SK-N-SH treated with all-trans-retinoic acid at 6 μM for 48 hours (cell line): ENCODE measurements around the gene CMIP.

Experiments used
- ATAC-seq: fragments of 200-7000 bp; cut with Tn5 transposase; 3 replicates; pipeline ENCODE4 v1.9.1; 2020; ENCODE audit warnings: mild to moderate bottlenecking, moderate library complexity
- ARNTL ChIP-seq: fragments of 450-650 bp; formaldehyde crosslinking; IDR thresholded peaks from 2 replicates; pipeline ENCODE4 v1.5.0; 2020; ENCODE audit warnings: low read depth, mild to moderate bottlenecking, moderate library complexity, borderline replicate concordance
- CREB5 ChIP-seq: fragments of 250-450 bp; sonication (Bioruptor Pico); IDR thresholded peaks from 2 replicates; pipeline ENCODE4 v1.5.1; 2020; ENCODE audit warnings: low read depth, mild to moderate bottlenecking, moderate library complexity
- CSDC2 ChIP-seq: fragments of 250-450 bp; sonication (Bioruptor Pico); IDR thresholded peaks from 2 replicates; pipeline ENCODE4 v1.5.0; 2020; ENCODE audit warnings: mild to moderate bottlenecking, moderate library complexity
- ESRRG ChIP-seq: fragments of 250-450 bp; sonication (Bioruptor Pico); IDR thresholded peaks from 2 replicates; pipeline ENCODE4 v1.6.1; 2021; ENCODE audit warnings: mild to moderate bottlenecking
- GLIS3 ChIP-seq: fragments of 250-450 bp; sonication (Bioruptor Pico); IDR thresholded peaks from 2 replicates; pipeline ENCODE4 v1.5.0; 2020; ENCODE audit warnings: mild to moderate bottlenecking, moderate library complexity
- ISL1 ChIP-seq: fragments of 250-450 bp; sonication (Bioruptor Pico); IDR thresholded peaks from 2 replicates; pipeline ENCODE4 v2.1.2; 2022; ENCODE audit warnings: mild to moderate bottlenecking, moderate library complexity
- POU6F1 ChIP-seq: fragments of 250-450 bp; sonication (Bioruptor Pico); IDR thresholded peaks from 2 replicates; pipeline ENCODE4 v1.8.0; 2021; ENCODE audit warnings: low read depth, mild to moderate bottlenecking, moderate library complexity, borderline replicate concordance
- PPARA ChIP-seq: fragments of 250-450 bp; sonication (Bioruptor Pico); IDR thresholded peaks from 2 replicates; pipeline ENCODE4 v1.5.0; 2020; ENCODE audit warnings: mild to moderate bottlenecking, borderline replicate concordance
- RARB ChIP-seq: fragments of 250-450 bp; sonication (Bioruptor Pico); IDR thresholded peaks from 2 replicates; pipeline ENCODE4 v1.8.0; 2021; ENCODE audit warnings: mild to moderate bottlenecking, moderate library complexity
- SNAI2 ChIP-seq: fragments of 250-450 bp; sonication (Bioruptor Pico); IDR thresholded peaks from 2 replicates; pipeline ENCODE4 v1.5.0; 2020; ENCODE audit warnings: mild to moderate bottlenecking, moderate library complexity
- TCF4 ChIP-seq: fragments of 250-450 bp; sonication (Bioruptor Pico); IDR thresholded peaks from 2 replicates; pipeline ENCODE4 v1.8.0; 2021; ENCODE audit warnings: mild to moderate bottlenecking, moderate library complexity, borderline replicate concordance
- TOX ChIP-seq: fragments of 250-450 bp; sonication (Bioruptor Pico); IDR thresholded peaks from 2 replicates; pipeline ENCODE4 v1.8.0; 2021; ENCODE audit warnings: mild to moderate bottlenecking, moderate library complexity, borderline replicate concordance
- ZC3H10 ChIP-seq: fragments of 250-450 bp; sonication (Bioruptor Pico); IDR thresholded peaks from 2 replicates; pipeline ENCODE4 v1.5.1; 2021; ENCODE audit warnings: mild to moderate bottlenecking, moderate library complexity
- ZFP3 ChIP-seq: fragments of 250-450 bp; sonication (Bioruptor Pico); IDR thresholded peaks from 2 replicates; pipeline ENCODE4 v1.5.0; 2020; ENCODE audit warnings: mild to moderate bottlenecking, moderate library complexity
- ZNF565 ChIP-seq: fragments of 450-650 bp; formaldehyde crosslinking; conservative IDR thresholded peaks from 2 replicates; pipeline ENCODE4 v1.5.0; 2020; ENCODE audit warnings: low read depth, mild to moderate bottlenecking, moderate library complexity
- ZNF70 ChIP-seq: fragments of 450-650 bp; formaldehyde crosslinking; IDR thresholded peaks from 2 replicates; pipeline ENCODE4 v1.5.0; 2020; ENCODE audit warnings: mild to moderate bottlenecking, moderate library complexity
- ZNF8 ChIP-seq: fragments of 450-650 bp; formaldehyde crosslinking; IDR thresholded peaks from 2 replicates; pipeline ENCODE4 v1.5.0; 2020; ENCODE audit warnings: mild to moderate bottlenecking, moderate library complexity
- TF ChIP-seq, protein P1 (sequence below): fragments of 250-450 bp; sonication (Bioruptor Pico); IDR thresholded peaks from 2 replicates; pipeline ENCODE4 v1.5.0; 2020; ENCODE audit warnings: mild to moderate bottlenecking, moderate library complexity
- TF ChIP-seq, protein P2 (sequence below): fragments of 250-450 bp; sonication (Bioruptor Pico); IDR thresholded peaks from 2 replicates; pipeline ENCODE4 v1.5.1; 2021; ENCODE audit warnings: mild to moderate bottlenecking, moderate library complexity
- TF ChIP-seq, protein P3 (sequence below): fragments of 250-450 bp; sonication (Bioruptor Pico); IDR thresholded peaks from 2 replicates; pipeline ENCODE4 v1.8.0; 2020; ENCODE audit warnings: mild to moderate bottlenecking, moderate library complexity, borderline replicate concordance

CMIP gene

DNA sequence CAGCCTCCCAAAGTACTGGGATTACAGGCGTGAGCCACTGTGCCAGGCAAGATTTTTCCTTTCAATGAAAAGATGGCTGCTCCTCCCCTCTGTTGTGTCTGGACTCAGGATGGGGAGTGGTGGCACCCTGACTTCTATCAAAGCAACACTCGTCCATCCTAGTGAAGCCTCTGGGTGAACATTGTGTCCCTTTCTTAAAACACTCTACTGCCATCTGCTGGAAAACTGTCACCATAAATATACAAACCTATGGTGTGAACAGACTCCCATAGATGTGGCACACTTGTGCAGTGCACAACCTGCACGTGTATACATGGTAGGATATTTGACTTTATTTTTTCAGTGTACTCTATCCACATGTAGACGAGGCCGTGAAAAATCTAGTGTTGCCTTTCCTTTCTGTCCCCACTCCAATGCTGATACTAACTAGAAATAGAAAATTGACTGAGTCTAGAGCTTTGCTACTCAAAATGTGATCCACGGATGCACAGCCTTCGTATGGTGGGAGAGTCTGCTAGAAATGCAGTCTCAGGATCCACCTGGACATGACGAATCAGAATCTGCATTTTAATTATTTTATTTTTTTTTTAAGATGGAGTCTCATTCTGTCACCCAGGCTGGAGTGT lies 278.6 kb downstream of the CMIP start (continued):
- TF ChIP-seq, protein P1, sequence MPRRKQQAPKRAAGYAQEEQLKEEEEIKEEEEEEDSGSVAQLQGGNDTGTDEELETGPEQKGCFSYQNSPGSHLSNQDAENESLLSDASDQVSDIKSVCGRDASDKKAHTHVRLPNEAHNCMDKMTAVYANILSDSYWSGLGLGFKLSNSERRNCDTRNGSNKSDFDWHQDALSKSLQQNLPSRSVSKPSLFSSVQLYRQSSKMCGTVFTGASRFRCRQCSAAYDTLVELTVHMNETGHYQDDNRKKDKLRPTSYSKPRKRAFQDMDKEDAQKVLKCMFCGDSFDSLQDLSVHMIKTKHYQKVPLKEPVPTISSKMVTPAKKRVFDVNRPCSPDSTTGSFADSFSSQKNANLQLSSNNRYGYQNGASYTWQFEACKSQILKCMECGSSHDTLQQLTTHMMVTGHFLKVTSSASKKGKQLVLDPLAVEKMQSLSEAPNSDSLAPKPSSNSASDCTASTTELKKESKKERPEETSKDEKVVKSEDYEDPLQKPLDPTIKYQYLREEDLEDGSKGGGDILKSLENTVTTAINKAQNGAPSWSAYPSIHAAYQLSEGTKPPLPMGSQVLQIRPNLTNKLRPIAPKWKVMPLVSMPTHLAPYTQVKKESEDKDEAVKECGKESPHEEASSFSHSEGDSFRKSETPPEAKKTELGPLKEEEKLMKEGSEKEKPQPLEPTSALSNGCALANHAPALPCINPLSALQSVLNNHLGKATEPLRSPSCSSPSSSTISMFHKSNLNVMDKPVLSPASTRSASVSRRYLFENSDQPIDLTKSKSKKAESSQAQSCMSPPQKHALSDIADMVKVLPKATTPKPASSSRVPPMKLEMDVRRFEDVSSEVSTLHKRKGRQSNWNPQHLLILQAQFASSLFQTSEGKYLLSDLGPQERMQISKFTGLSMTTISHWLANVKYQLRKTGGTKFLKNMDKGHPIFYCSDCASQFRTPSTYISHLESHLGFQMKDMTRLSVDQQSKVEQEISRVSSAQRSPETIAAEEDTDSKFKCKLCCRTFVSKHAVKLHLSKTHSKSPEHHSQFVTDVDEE (CRISPR knock-in tag), result no peak
- no peak for TF ChIP-seq ZNF565 (CRISPR knock-in tag)
- no peak for TF ChIP-seq SNAI2 (CRISPR knock-in tag)
- TF ChIP-seq PPARA (CRISPR knock-in tag), result no peak
- TF ChIP-seq ZNF70 (CRISPR knock-in tag), result no peak
- TF ChIP-seq ZC3H10, result no peak
- no peak for TF ChIP-seq TOX (CRISPR knock-in tag)
- no peak for TF ChIP-seq ESRRG
- TF ChIP-seq TCF4 (CRISPR knock-in tag), result no peak

GRCh38 chr16:81728435-81728834 lies 283.8 kb downstream of the CMIP start:
- ATAC-seq, result no peak
- TF ChIP-seq ISL1, result no peak
- TF ChIP-seq, protein P2, sequence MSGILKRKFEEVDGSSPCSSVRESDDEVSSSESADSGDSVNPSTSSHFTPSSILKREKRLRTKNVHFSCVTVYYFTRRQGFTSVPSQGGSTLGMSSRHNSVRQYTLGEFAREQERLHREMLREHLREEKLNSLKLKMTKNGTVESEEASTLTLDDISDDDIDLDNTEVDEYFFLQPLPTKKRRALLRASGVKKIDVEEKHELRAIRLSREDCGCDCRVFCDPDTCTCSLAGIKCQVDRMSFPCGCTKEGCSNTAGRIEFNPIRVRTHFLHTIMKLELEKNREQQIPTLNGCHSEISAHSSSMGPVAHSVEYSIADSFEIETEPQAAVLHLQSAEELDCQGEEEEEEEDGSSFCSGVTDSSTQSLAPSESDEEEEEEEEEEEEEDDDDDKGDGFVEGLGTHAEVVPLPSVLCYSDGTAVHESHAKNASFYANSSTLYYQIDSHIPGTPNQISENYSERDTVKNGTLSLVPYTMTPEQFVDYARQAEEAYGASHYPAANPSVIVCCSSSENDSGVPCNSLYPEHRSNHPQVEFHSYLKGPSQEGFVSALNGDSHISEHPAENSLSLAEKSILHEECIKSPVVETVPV (CRISPR knock-in tag), result no peak
- TF ChIP-seq TCF4 (CRISPR knock-in tag), result no peak
- TF ChIP-seq, protein P3, sequence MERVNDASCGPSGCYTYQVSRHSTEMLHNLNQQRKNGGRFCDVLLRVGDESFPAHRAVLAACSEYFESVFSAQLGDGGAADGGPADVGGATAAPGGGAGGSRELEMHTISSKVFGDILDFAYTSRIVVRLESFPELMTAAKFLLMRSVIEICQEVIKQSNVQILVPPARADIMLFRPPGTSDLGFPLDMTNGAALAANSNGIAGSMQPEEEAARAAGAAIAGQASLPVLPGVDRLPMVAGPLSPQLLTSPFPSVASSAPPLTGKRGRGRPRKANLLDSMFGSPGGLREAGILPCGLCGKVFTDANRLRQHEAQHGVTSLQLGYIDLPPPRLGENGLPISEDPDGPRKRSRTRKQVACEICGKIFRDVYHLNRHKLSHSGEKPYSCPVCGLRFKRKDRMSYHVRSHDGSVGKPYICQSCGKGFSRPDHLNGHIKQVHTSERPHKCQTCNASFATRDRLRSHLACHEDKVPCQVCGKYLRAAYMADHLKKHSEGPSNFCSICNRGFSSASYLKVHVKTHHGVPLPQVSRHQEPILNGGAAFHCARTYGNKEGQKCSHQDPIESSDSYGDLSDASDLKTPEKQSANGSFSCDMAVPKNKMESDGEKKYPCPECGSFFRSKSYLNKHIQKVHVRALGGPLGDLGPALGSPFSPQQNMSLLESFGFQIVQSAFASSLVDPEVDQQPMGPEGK (CRISPR knock-in tag), result no peak

GRCh38 chr16:81729451-81729850 lies 284.8 kb downstream of the CMIP start:
- ATAC-seq, result no peak
- TF ChIP-seq ZNF565 (CRISPR knock-in tag) (no peak), ESRRG (no peak), CREB5 (CRISPR knock-in tag) (no peak), GLIS3 (no peak), POU6F1 (CRISPR knock-in tag) (no peak), CSDC2 (no peak), RARB (CRISPR knock-in tag) (no peak), SNAI2 (CRISPR knock-in tag) (no peak), PPARA (CRISPR knock-in tag) (no peak), ARNTL (no peak), ZNF70 (CRISPR knock-in tag) (no peak), ZNF8 (no peak), ISL1 (no peak), ZC3H10 (no peak), ZFP3 (CRISPR knock-in tag) (no peak), TCF4 (CRISPR knock-in tag) (no peak)
- TF ChIP-seq, protein P3 (CRISPR knock-in tag), result no peak
- TF ChIP-seq, protein P2 (CRISPR knock-in tag), result no peak
- TF ChIP-seq, protein P1 (CRISPR knock-in tag), result no peak
- TF ChIP-seq, all 23 proteins: peak for 0
